Measurements from ENCODE around the gene NXN.
"Not testable (repeated sequence)": the region's sequence is repeated elsewhere in the genome, so short reads cannot be mapped to it uniquely, and the experiment has no call there.

Gene NXN

GRCh38 chr17:791829-792228 is 187.7 kb downstream of the NXN start:
- DNase-seq = no peak

- not testable (repeated sequence) for DNase-seq
These were observed 188.7 kb downstream of the NXN start for GRCh38 chr17:790874-791247.

GRCh38 chr17:789931-790873 is 189.4 kb downstream of the NXN start:
- DNase-seq = not testable (repeated sequence)

- no peak for DNase-seq
These were observed 190.3 kb downstream of the NXN start for GRCh38 chr17:789160-789840.

- DNase-seq = no peak
These were observed 191.0 kb downstream of the NXN start for GRCh38 chr17:788551-788950.

- DNase-seq = no peak
These were observed 191.8 kb downstream of the NXN start for GRCh38 chr17:787641-788221.

GRCh38 chr17:785901-786300 is 193.7 kb downstream of the NXN start:
- DNase-seq = not testable (repeated sequence)

- DNase-seq = no peak
These were observed 195.4 kb downstream of the NXN start for GRCh38 chr17:784143-784542.

GRCh38 chr17:781805-782731 is 197.5 kb downstream of the NXN start, which contains the start of the genes GLOD4 and MRM3:
Gene GLOD4, minus strand, starts transcription at chr17:782280. Its CDS starts 25 bp downstream, at chr17:782255.
Gene MRM3, plus strand, starts transcription at chr17:782353. Its CDS starts 26 bp downstream, at chr17:782379.
- peak; percentile 94 for DNase-seq

GRCh38 chr17:778096-778495 is 201.5 kb downstream of the NXN start:
- no peak for DNase-seq

GRCh38 chr17:774313-774584 is 205.3 kb downstream of the NXN start:
- DNase-seq = no peak

GRCh38 chr17:773467-774312 is 205.9 kb downstream of the NXN start:
- DNase-seq = peak; percentile 31

GRCh38 chr17:773016-773415 is 206.6 kb downstream of the NXN start:
- DNase-seq = no peak

GRCh38 chr17:767076-767475 is 212.5 kb downstream of the NXN start:
- DNase-seq = no peak

- DNase-seq = no peak
These were observed 219.2 kb downstream of the NXN start for GRCh38 chr17:760371-760770.

GRCh38 chr17:759964-760363 is 219.6 kb downstream of the NXN start:
- DNase-seq = no peak

GRCh38 chr17:756010-756567 is 223.5 kb downstream of the NXN start:
- not testable (repeated sequence) for DNase-seq

- not testable (repeated sequence) for DNase-seq
These were observed 224.1 kb downstream of the NXN start for GRCh38 chr17:755319-755961.

- DNase-seq = no peak
These were observed 226.2 kb downstream of the NXN start for GRCh38 chr17:753418-753817.

- no peak for DNase-seq
These were observed 226.9 kb downstream of the NXN start for GRCh38 chr17:752620-753219.
